Testis (tissue), 2 donors: ENCODE results near the gene FGGY.

Experiments
- CTCF ChIP-seq, 3 experiments: fragments of 450-650 bp in 2 of 3; fragments of 200-600 bp in 1 of 3; sonication (generic) in 1 of 3; IDR thresholded peaks; one replicate each; pipeline ENCODE4 v1.5.1; 2016 to 2019; ENCODE audit warnings: antibody characterized with exemption in 3 of 3, mild to moderate bottlenecking in 2 of 3, moderate library complexity in 1 of 3
- POLR2A ChIP-seq: fragments of 450-650 bp; IDR thresholded peaks from one replicate; pipeline ENCODE4 v1.6.1; 2017; ENCODE audit warnings: antibody characterized with exemption, mild to moderate bottlenecking, moderate library complexity

GRCh38 chr1:59346429-59346828, 49.5 kb downstream of the FGGY start:
- TF ChIP-seq CTCF (IDR thresholded peaks at IDR 0.05), result no peak
- no peak for TF ChIP-seq POLR2A
